ENCODE measurements around the gene TREH.
"Not testable (repeated sequence)": the region's sequence is repeated elsewhere in the genome, so short reads cannot be mapped to it uniquely, and the experiment has no call there.

The TREH gene

DNA sequence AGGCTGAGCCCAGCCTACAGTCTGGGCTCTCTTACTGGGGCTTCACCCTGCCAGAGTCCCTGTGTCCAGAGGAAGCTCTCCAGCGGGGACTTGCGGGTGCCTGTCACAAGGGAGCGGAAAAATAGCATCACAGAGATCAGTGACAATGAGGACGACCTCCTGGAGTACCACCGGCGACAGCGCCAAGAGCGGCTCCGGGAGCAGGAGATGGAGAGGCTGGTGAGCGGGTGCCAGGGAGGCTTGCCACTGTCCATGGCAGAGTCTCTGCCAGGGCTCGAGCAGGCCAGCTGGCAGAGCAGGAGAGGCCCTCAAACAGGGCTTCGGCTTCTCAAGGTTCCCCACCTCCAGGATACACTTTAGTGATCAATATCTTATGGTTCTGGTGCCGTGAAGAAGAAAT, 51.0 kb downstream of the TREH start:
- no peak for DNase-seq

DNA sequence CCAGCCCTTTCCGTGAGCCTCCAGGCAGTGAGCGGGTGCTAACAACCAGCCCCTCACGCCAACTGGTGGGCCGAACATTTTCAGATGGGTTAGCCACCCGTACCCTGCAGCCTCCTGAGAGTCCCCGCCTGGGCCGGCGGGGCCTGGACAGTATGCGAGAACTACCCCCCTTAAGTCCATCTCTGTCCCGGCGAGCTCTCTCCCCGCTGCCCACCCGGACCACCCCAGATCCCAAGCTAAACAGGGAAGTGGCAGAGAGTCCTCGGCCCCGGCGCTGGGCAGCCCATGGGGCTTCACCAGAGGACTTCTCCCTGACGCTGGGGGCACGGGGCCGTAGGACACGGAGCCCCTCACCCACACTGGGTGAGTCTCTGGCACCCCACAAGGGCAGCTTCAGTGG, 51.4 kb downstream of the TREH start:
- DNase-seq: no peak

GRCh38 chr11:118627566-118627965, 51.9 kb downstream of the TREH start:
- DNase-seq: no peak

DNA sequence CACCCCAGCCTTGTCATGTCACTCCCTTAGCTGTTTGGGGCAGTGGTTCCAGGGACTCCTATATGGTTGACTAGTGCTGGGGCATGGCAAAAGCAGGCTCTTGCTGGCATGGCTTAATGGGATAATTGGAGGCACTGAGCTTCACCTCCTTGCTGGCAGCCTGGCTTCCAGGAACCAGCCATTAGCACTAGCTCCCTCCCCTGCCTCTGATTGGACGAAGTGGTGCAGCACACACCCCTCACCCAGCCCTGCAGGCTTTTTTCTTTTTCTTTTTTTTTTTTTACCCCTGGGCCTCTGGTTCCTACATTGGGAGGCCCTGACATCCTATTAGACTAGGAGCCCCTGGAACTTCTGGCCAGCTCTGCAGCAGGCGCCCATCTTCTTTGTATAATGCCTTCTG, 53.5 kb downstream of the TREH start:
- no peak for DNase-seq

GRCh38 chr11:118625036-118625690, 54.3 kb downstream of the TREH start:
- no peak for DNase-seq

DNA sequence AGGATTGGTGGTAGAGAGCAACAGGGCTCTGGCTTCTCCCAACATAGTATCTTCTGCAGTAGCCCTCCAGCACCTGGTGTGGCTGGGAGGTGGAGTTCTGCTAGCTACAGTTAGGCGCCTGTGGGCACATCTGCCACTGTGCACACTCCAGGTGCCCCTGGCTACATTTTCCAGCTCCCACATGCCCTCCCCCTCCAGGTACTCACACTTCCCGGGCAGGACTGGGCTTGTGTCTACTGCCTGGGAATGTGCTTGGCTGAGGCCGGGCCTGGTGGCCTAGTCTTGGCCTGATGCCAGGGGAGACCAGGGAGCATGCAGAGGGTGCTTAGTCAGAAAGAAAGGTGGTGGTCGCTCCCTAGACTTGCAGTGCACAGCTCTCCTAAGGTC, 56.2 kb downstream of the TREH start:
- peak; percentile 57 for DNase-seq

GRCh38 chr11:118622376-118623268, 56.8 kb downstream of the TREH start:
- peak; percentile 70 for DNase-seq

DNA sequence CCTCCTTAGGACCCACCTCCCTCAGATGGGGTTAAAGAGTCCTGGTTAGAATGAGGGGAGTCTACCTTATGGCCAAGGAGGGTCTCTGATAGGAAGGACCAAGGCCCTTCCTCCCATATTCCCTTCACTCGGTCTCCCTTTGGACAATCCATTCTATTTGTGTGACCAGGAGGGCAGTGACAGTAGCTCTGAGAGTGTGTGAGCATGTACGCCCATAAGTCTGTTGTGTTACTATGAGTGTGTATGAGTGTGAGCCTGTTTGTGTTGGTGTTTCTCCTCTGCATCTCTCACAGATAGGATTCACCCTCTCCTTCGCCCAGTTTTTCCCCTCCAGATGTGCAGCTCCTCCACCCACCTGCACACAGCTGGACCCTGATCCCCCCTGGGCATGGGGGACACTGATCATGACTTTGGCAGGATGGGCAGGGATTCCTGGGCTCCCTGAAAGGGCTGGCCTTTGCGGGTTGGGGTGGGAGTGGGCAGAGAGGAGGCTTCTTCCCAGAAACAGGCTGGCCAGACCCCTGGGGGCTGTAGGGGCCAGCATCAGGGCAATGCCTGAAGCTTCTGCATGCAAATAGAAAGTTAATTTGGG, 57.6 kb downstream of the TREH start:
- no peak for DNase-seq

GRCh38 chr11:118621071-118621783, 58.2 kb downstream of the TREH start:
- DNase-seq: peak; percentile 94

- no peak for DNase-seq
These were observed 58.9 kb downstream of the TREH start for GRCh38 chr11:118620529-118621070.

DNA sequence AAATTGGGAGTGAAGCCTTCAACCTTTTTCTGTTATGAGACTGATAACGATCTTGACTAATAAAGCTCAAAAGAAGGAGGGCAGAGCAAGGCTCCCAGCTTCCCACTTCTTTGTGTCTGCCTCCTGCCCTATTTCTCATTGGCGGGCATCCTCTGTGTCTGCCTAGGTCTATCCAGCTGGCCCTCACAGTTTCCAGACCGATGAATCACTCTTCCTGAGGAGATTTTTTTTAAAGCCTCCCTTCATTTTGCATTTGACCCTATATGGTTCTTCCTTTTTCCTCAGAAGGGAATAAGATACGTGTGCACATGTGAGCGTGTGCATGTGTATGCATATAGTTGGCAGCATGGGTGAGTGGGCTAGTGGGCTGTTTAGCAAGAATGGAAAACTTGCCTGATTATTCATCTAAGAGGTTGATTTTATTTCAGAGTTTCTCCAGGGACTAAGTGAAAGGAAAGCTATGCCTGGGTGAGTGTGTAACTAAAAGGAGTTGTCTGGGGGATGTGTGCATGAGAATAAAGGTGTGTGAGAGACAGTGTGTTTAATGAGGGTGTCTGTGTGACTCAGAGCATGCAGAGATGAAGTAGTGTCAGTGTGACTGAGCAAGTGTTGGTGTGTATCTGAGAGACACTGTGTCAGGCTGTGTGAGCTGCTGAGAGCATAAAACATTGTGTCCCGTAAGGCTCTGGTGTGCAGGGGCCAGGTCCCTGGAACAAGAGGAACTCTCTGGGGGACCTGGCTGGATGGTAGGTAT, 59.8 kb downstream of the TREH start:
- peak; percentile 98 for DNase-seq

DNA sequence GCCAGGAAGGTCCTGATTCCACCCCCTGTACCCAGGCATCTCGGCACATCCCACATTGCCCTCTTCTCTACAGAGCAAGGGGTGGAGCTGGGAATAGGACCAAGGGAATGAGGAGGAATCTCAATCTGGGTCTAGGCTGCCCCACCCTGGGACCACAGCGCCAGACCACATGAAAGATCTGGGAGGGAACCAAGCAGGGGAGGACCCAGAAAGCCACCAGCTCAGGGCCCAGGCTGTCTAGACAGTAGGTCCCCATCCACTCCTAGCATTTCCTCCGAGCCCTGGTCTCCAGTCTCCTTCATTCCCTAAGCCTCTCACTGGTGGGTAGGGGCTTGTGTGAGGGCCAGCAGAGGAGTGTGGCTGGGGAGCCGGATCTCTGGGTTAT, 60.5 kb downstream of the TREH start:
- DNase-seq: peak; percentile 94

GRCh38 chr11:118618115-118618990, 61.1 kb downstream of the TREH start:
- peak; percentile 84 for DNase-seq

DNA sequence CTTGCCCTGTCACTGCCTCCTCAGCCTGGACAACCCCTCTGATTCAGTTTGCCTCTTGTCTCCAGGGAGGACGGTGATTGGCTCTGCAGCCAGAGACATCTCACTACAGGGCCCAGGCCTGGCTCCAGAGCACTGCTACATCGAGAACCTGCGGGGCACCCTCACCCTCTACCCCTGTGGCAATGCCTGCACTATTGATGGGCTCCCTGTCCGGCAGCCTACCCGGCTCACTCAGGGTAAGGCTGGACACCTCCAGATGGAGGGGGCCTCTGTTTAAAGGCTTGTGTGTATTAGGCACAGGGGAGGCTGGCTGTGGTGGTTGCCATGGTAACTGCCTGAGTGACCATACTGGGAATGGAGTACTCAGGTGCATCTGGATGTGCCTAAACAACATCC, 63.5 kb downstream of the TREH start:
- no peak for DNase-seq

- peak; percentile 61 for DNase-seq
These were observed 64.0 kb downstream of the TREH start for GRCh38 chr11:118615282-118615975.

GRCh38 chr11:118614511-118614910, 64.9 kb downstream of the TREH start:
- DNase-seq: no peak

DNA sequence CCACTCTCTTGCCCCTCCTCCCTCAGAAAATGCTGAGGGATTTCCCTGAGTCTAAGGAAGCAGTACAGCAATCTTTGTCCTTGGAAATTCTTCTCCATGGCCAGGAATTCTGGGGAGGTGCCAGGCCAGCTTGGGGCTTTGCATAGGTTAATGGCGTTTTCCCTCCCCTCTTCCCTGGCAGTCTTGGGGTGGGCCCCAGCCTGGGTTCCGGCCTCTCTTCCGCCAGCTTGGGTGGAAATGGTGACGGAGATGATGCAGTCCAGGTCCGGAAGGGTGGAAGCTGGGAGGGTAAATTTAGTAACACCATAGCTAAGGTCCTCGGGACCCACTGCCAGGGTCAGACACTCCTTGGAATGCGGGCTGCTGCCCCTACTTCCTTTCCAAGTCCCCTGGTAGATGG, 67.1 kb downstream of the TREH start:
- DNase-seq: no peak

GRCh38 chr11:118611433-118611795, 68.0 kb downstream of the TREH start:
- DNase-seq: not testable (repeated sequence)

GRCh38 chr11:118610773-118611432, 68.5 kb downstream of the TREH start:
- DNase-seq: peak; percentile 68

All from fibroblast of skin of back (primary cell).